Measurements from ENCODE around the gene NQO1.
A peak's percentile ranks its signal among the peaks of the same experiment; 100 is the strongest.
"Not testable (repeated sequence)": the region's sequence is repeated elsewhere in the genome, so short reads cannot be mapped to it uniquely, and the experiment has no call there.

The NQO1 gene

GRCh38 chr16:69741951-69742904 is 15.9 kb upstream of the NQO1 start:
- DNase-seq (ENCODE audit: low read depth): no peak

GRCh38 chr16:69741519-69741918 is 15.2 kb upstream of the NQO1 start:
- DNase-seq (ENCODE audit: low read depth): no peak

GRCh38 chr16:69732101-69732500 is 5.7 kb upstream of the NQO1 start:
- no peak for DNase-seq (ENCODE audit: low read depth)

- DNase-seq (ENCODE audit: low read depth): not testable (repeated sequence)
Measured at GRCh38 chr16:69731280-69731679, 4.9 kb upstream of the NQO1 start.

GRCh38 chr16:69729030-69729429 is 2.7 kb upstream of the NQO1 start:
- not testable (repeated sequence) for DNase-seq (ENCODE audit: low read depth)

GRCh38 chr16:69727916-69728270 is 1.5 kb upstream of the NQO1 start:
- DNase-seq (ENCODE audit: low read depth): no peak

- DNase-seq (ENCODE audit: low read depth): no peak
Measured at GRCh38 chr16:69725480-69726312, 664 bp downstream of the NQO1 start.

- DNase-seq (ENCODE audit: low read depth): no peak
Measured at GRCh38 chr16:69724981-69725479, 1.3 kb downstream of the NQO1 start.

GRCh38 chr16:69724414-69724873 is 1.9 kb downstream of the NQO1 start:
- DNase-seq (ENCODE audit: low read depth): no peak

GRCh38 chr16:69721441-69721957 is 4.9 kb downstream of the NQO1 start:
- no peak for DNase-seq (ENCODE audit: low read depth)

- DNase-seq (ENCODE audit: low read depth): no peak
Measured at GRCh38 chr16:69720822-69721430, 5.4 kb downstream of the NQO1 start.

- no peak for DNase-seq (ENCODE audit: low read depth)
Measured at GRCh38 chr16:69718111-69718764, 8.1 kb downstream of the NQO1 start.

- DNase-seq (ENCODE audit: low read depth): no peak
Measured at GRCh38 chr16:69717066-69717465, 9.3 kb downstream of the NQO1 start.

GRCh38 chr16:69712914-69713581 is 13.3 kb downstream of the NQO1 start:
- no peak for DNase-seq (ENCODE audit: low read depth)

- no peak for DNase-seq (ENCODE audit: low read depth)
Measured at GRCh38 chr16:69712277-69712676, 14.1 kb downstream of the NQO1 start.

- DNase-seq (ENCODE audit: low read depth): peak; percentile 45
Measured at GRCh38 chr16:69711115-69711740, 15.1 kb downstream of the NQO1 start.

- no peak for DNase-seq (ENCODE audit: low read depth)
Measured at GRCh38 chr16:69709456-69710084, 16.8 kb downstream of the NQO1 start.

- no peak for DNase-seq (ENCODE audit: low read depth)
Measured at GRCh38 chr16:69707920-69708683, 18.3 kb downstream of the NQO1 start.

- no peak for DNase-seq (ENCODE audit: low read depth)
Measured at GRCh38 chr16:69706975-69707340, 19.4 kb downstream of the NQO1 start.

All from non-pigmented ciliary epithelial cell (primary cell).